Activated CD8-positive, alpha-beta memory T cell treated with anti-CD3 and anti-CD28 coated beads for 36 hours (primary cell): Measurements from ENCODE around the gene RBPJL. TPM values are rescaled to one million over a fixed set of nuclear protein-coding genes. Genes with fewer than 3 reads are reported as not detected.

Experiments used
- CTCF ChIA-PET: fragments of 350-600 bp; sonication (Branson Sonifier 250); formaldehyde crosslinking; loops from one replicate; lab custom pipeline; 2021; ENCODE audit warnings: antibody characterized with exemption; lab: Charles Lee
- POLR2A ChIA-PET: fragments of 350-600 bp; sonication (Branson Sonifier 250); formaldehyde crosslinking; loops from one replicate; lab custom pipeline; 2021; ENCODE audit warnings: antibody characterized with exemption; lab: Charles Lee
- total RNA-seq, 2 experiments: library from RNA; stranded (reverse); gene quantifications; one replicate each; pipeline ENCODE4 v1.2.3, GENCODE V29; 2021

The RBPJL gene
- total RNA-seq, 2 experiments from 2014 or later, result not detected

GRCh38 chr20:45312241-45312640 lies 5.6 kb downstream of the RBPJL start:
- POLR2A ChIA-PET, result interaction anchor here (0.6 kb wide), 1 partner anchor 651 kb away, joined by 3 read pairs; no protein-coding TSS in a partner anchor
- CTCF ChIA-PET, result interaction anchor here (0.7 to 3.2 kb wide), 14 partner anchors 11 to 240 kb away, joined by 3 to 15 read pairs (median 3); partner anchors contain the start of gene SYS1

DNA sequence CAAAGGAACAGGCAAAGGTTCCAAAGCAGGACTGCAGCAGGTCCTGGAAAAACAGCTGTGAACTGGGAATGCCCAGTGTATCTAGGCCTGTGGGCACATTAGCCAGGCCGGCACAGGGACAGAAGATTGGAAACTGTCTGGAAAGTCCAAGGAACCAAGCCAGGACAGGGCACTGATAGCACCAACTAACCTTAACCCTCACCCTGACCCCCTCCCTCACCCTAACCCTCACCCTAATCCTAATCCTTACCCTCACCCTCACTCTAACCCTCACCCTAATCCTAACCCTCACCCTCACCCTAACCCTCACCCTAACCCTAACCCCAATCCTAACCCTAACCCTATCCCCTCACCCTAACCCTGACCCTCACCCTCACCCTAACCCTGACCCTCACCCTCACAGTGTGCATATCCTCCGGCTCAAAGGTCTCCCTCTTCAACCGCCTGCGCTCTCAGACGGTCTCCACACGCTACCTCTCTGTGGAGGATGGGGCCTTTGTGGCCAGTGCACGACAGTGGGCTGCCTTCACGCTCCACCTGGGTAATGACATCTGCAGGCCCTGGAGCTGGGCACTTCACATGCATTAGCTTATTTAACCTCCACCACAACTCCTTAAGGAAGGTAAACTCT lies 6.5 kb downstream of the RBPJL start:
- POLR2A ChIA-PET, result interaction anchor here (0.6 kb wide), 3 partner anchors 31 to 652 kb away, joined by 3 to 4 read pairs (median 3); no protein-coding TSS in a partner anchor

DNA sequence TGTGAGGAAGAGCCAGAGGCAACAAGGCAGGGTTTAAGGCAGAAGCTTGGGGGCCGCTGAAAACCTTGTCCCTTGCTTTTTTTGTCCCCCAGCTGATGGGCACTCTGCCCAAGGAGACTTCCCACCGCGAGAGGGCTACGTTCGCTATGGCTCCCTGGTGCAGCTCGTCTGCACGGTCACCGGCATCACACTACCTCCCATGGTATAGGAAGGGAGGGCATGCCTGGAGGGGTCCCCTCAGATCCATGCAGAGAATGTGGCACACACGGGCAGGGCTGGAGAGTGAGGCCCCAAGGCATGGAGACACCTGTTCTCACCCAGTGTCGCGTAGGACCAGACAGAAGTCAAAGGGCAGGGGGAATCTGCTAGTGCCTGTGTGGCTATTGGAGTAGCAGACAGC lies 7.3 kb downstream of the RBPJL start:
- ChIA-PET POLR2A (no interaction called here), CTCF (interaction anchor here (0.9 to 3.2 kb wide), 2 partner anchors 23 to 437 kb away, joined by 3 to 15 read pairs; no protein-coding TSS in a partner anchor)

More for the DNA sequence above, 6.5 kb downstream of the RBPJL start:
- CTCF ChIA-PET, result interaction anchor here (0.7 to 3.2 kb wide), 4 partner anchors 12 to 30 kb away, joined by 3 to 15 read pairs (median 8); no protein-coding TSS in a partner anchor

DNA sequence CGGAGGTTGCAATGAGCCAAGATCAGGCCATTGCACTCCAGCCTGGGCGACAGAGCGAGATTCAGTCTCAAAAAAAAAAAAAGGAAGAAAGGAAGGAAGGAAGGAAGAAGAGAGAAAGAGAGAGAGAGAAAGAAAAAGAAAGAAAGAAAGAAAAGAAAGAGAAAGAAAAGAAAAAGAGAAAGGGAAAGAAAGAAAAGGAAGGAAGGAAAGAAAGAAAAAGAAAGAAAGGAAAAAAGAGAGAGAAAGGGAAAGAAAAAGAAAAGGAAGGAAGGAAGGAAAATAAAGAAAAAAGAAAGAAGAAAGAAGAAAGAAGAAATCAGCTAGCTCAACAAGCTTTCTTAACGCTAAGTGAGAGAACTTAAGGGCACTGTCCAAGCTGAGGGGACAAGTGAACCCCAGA lies 9.0 kb downstream of the RBPJL start:
- ChIA-PET POLR2A (no interaction called here), CTCF (interaction anchor here (1.0 to 1.8 kb wide), 4 partner anchors 9 to 143 kb away, joined by 3 to 5 read pairs (median 3); partner anchors contain the start of gene RBPJL)

DNA sequence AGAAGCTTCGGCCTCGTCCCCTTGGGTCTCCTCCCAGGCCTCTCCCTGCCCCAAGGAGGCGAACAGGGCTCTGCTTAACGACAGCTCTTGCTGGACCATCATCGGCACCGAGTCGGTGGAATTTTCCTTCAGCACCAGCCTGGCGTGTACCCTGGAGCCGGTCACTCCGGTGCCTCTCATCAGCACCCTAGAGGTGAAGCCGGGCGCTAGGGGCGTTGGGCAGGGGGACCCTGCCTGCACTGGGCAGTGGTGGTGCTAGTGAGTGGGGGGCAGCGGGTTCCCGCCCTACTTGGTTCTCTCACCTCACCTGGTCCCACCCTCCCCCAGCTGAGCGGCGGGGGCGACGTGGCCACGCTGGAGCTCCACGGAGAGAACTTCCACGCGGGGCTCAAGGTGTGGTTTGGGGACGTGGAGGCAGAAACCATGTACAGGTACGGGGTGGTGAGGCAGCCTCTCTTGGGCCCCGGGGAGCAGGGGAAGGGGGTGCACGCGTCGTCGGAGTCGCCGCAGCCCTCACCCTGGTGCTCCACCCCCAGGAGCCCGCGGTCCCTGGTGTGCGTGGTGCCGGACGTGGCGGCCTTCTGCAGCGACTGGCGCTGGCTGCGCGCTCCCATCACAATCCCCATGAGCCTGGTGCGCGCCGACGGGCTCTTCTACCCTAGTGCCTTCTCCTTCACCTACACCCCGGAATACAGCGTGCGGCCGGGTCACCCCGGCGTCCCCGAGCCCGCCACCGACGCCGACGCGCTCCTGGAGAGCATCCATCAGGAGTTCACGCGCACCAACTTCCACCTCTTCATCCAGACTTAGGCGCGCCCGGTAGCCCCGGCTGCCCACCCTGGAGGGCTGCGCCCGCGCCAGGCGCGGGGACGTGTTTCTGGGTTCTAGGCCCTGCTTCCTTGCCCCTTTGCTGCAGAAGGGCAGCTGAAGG lies 9.8 kb downstream of the RBPJL start:
- POLR2A ChIA-PET, result no interaction called here
- CTCF ChIA-PET, result interaction anchor here (0.7 to 1.8 kb wide), 3 partner anchors 17 to 1298 kb away, joined by 3 to 5 read pairs (median 3); no protein-coding TSS in a partner anchor

DNA sequence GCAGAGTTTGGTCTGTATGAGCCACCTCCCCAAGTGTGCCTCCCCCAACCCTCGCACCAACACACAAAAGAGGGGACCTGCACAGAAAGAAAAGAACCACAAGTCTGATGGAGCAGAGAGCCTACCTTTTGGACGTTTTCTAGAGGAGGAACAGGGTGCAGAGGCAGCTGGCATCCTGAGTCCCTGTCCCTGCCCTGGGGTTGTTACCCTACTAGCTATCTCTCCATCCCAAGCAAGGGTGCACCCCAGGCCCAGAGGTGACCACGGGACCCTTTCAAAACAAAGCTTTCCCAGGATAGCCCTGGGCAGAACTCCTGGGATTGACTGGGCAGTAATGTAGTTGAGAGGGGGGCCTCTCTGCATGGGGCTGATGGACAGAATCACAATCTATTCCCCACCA lies 11.2 kb downstream of the RBPJL start:
- ChIA-PET CTCF (interaction anchor here (1.7 to 3.5 kb wide), 5 partner anchors 16 to 119 kb away, joined by 5 to 18 read pairs (median 8); no protein-coding TSS in a partner anchor), POLR2A (no interaction called here)

- POLR2A ChIA-PET, result interaction anchor here (0.5 kb wide), 1 partner anchor 43 kb away, joined by 5 read pairs; no protein-coding TSS in a partner anchor
- CTCF ChIA-PET, result interaction anchor here (0.7 to 3.5 kb wide), 17 partner anchors 10 to 341 kb away, joined by 3 to 18 read pairs (median 5); partner anchors contain the start of genes MATN4 and RBPJL
These were observed 11.8 kb downstream of the RBPJL start for GRCh38 chr20:45318386-45318939.

DNA sequence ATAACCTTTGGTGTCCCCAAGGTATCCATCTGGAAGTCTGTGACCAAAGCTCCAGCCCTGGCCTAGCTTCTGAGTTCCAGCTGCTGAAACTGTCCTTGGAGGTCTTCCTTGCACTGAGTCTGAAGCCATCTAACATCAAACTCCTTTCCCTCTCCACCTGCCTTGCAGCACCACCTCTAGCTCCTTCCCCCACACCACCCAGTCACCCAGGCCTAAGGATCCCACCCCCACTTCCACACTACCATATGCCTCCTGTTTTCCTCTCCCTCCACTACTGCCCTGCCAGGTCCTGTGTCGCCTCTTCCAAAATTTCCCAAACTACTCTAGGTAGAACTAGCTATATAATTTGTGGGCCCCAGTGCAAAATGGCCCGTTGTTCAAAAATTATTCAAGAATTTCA lies 12.3 kb downstream of the RBPJL start:
- ChIA-PET POLR2A (interaction anchor here (0.5 kb wide), 1 partner anchor 42 kb away, joined by 5 read pairs; no protein-coding TSS in a partner anchor), CTCF (interaction anchor here (0.7 to 3.5 kb wide), 20 partner anchors 11 to 342 kb away, joined by 3 to 18 read pairs (median 5); partner anchors contain the start of genes MATN4, RBPJL and SDC4)

GRCh38 chr20:45320948-45321595 lies 14.4 kb downstream of the RBPJL start:
- CTCF ChIA-PET, result interaction anchor here (0.9 to 1.4 kb wide), 7 partner anchors 27 to 124 kb away, joined by 3 to 4 read pairs (median 3); partner anchors contain the start of gene SYS1
- POLR2A ChIA-PET, result interaction anchor here (0.7 to 1.0 kb wide), 2 partner anchors 116 to 355 kb away, joined by 4 to 6 read pairs; no protein-coding TSS in a partner anchor

GRCh38 chr20:45322952-45323383 lies 16.3 kb downstream of the RBPJL start:
- CTCF ChIA-PET, result interaction anchor here (1.0 to 1.5 kb wide), 2 partner anchors 11 to 114 kb away, joined by 4 to 8 read pairs; no protein-coding TSS in a partner anchor

DNA sequence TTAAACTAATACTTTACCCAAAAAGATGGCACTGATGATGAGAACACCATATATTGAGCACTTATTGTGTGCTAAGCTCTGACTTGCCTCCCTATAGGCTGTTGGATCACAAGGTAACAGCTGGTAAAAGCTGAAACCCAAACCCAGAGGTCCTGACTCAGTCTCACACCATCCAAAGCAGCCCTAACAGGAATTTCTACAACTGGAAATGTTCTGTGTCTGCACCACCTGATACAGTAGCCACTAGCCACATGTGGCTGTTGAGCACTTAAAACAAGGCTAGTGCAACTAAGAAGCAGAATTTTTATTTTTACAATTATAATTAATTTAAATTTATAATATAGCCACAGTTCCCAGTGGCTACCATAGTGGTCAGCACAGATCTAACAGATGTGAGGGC lies 17.1 kb downstream of the RBPJL start:
- POLR2A ChIA-PET, result no interaction called here
- CTCF ChIA-PET, result interaction anchor here (0.6 to 1.5 kb wide), 3 partner anchors 12 to 113 kb away, joined by 3 to 8 read pairs (median 4); no protein-coding TSS in a partner anchor

More at GRCh38 chr20:45322952-45323383, 16.3 kb downstream of the RBPJL start:
- POLR2A ChIA-PET, result no interaction called here

DNA sequence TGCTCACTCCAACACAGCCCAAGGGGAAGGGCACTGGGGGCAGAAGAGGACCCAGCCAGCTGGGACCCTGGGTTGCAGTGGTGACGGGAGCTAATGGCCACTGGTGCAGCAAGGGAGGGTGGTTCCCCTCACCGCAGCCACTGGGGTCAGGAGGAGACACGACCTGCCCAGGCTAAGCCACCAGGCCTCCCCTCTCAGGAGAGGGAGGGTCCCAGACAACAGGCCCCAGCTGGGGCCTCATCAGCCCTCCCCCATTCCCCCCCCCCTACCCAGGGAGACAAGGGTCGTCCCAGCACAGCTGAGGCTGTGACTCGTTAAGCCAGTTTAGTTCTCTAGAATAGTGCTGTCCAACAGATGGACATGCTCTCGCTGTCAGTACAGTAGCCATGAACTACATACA lies 18.7 kb downstream of the RBPJL start:
- ChIA-PET CTCF (interaction anchor here (1.6 kb wide), 1 partner anchor 14 kb away, joined by 3 read pairs; no protein-coding TSS in a partner anchor), POLR2A (no interaction called here)

GRCh38 chr20:45328451-45328850 lies 21.8 kb downstream of the RBPJL start:
- CTCF ChIA-PET, result no interaction called here
- POLR2A ChIA-PET, result no interaction called here

DNA sequence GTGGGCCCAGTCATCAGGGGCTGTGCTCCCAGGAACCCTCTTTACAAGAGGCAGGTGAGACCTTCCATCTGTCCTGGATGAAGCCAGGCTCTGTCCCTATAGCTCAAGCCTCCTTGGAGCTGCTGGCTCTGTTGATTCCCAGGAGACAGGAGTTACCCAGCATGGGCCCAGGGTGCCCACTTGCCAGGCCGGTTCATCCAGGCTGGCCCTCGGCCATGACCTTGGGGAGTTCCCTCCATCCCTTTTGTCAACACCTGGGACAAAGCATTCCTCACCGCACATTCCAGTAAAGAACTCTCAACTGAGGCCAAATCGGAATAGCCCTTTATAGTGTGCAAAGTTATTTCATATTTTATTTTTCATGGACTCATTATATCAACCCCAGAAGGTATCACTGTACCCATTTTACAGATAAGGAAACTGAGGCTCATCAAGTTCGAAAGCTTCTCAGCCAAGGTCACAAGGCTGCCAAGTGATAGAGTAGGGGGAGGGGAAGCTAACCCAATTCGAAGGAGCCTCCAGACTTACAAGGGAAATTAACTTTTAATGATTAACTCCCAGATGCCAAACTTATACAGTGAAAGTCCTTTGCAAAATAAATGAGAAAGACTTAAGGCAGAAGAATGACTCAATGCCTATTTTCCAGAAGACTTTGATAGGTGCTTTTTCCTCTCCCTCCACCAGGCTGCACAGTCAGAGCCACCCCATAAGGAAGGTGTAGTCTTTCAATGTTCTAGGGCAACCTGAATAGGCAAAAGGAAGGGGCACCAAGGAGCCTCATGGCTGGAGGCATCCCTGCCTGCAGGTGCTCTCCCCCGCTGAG lies 23.1 kb downstream of the RBPJL start:
- ChIA-PET POLR2A (no interaction called here), CTCF (no interaction called here)

GRCh38 chr20:45330476-45330875 lies 23.8 kb downstream of the RBPJL start:
- CTCF ChIA-PET, result no interaction called here
- POLR2A ChIA-PET, result no interaction called here

- ChIA-PET CTCF (interaction anchor here (1.3 kb wide), 1 partner anchor 18 kb away, joined by 3 read pairs; no protein-coding TSS in a partner anchor), POLR2A (no interaction called here)
These were observed 30.1 kb downstream of the RBPJL start for GRCh38 chr20:45336530-45337366.
